Measurements from ENCODE around the gene CHD9NB.
A peak's percentile ranks its signal among the peaks of the same experiment; 100 is the strongest.

CHD9NB gene

GRCh38 chr16:53064081-53064578, 11.4 kb upstream of the CHD9NB start:
- H3K27ac ChIP-seq (ENCODE audit: extremely low read depth, low read depth, low read length), result no peak overlapping the region
- H3K36me3 ChIP-seq (ENCODE audit: control insufficient read depth in 2 of 2, insufficient read depth in 1 of 2, low read length in 2 of 2), result peaks cover 0 to 6% of the 10 kb centered on the region in 2 experiments; a peak in 2 of 3 replicates
- no peaks in the 10 kb centered on the region for H3K4me1 ChIP-seq (ENCODE audit: control insufficient read depth, insufficient read depth, low read length)
- TF ChIP-seq ZNF521 (tag by site-specific recombination; IDR thresholded peaks at IDR 0.05), result no peak
- no peak for TF ChIP-seq ZNF2 (tag by site-specific recombination; IDR thresholded peaks at IDR 0.05)
- no peak for TF ChIP-seq HOXD13 (CRISPR knock-in tag; IDR thresholded peaks at IDR 0.05; ENCODE audit: borderline replicate concordance)
- no peak for TF ChIP-seq ZNF404 (tag by site-specific recombination; IDR thresholded peaks at IDR 0.05)
- no peak for TF ChIP-seq MEIS1 (CRISPR knock-in tag; IDR thresholded peaks at IDR 0.05; ENCODE audit: borderline replicate concordance)
- no peak for TF ChIP-seq ZNF214 (tag by site-specific recombination; IDR thresholded peaks at IDR 0.05; ENCODE audit: borderline replicate concordance)
- TF ChIP-seq ZNF639 (tag by site-specific recombination; IDR thresholded peaks at IDR 0.05), result no peak
- no peak for TF ChIP-seq ZNF791 (tag by site-specific recombination; IDR thresholded peaks at IDR 0.05)
- no peak for TF ChIP-seq ZNF585B (tag by site-specific recombination; IDR thresholded peaks at IDR 0.05)
- POLR2A ChIA-PET, result no interaction called here
- CTCF ChIA-PET, result no interaction called here
- no peak overlapping the region for H3K4me3 ChIP-seq (ENCODE audit: low read depth, low read length)
- no peaks in the 10 kb centered on the region for H3K9me3 ChIP-seq (ENCODE audit: control insufficient read depth, insufficient read depth, low read depth, low read length)

DNA sequence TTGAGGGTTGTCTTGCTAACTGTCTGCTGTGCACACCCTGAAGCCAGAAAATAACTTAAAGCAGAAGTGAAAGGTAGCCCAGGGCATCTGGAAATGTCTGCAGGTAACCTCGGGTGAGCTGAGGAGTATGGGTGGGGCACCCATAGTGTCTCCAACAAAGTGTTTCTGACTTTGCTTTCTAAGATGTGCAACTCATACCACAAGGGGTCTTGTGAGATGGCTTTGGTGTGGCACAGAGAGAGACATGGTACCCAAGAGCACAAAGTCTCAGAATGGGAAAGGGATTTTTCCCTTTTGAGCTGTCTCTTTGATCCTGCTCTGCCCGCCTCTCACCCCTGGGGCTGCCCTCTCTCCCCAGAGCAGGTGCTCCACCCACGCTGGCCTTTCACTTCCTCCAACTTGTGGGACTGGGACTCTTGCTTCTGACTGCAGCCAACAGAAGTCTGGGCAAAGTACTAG, 9.0 kb upstream of the CHD9NB start:
- Histone ChIP-seq H3K9me3 (ENCODE audit: control insufficient read depth, insufficient read depth, low read depth, low read length) (no peaks in the 10 kb centered on the region), H3K27ac (ENCODE audit: extremely low read depth, low read depth, low read length) (no peak overlapping the region), H3K4me1 (ENCODE audit: control insufficient read depth, insufficient read depth, low read length) (no peaks in the 10 kb centered on the region), H3K36me3 (ENCODE audit: control insufficient read depth in 2 of 2, insufficient read depth in 1 of 2, low read length in 2 of 2) (no peaks in the 10 kb centered on the region; a peak in 1 of 3 replicates), H3K4me3 (ENCODE audit: low read depth, low read length) (no peak overlapping the region)
- ChIA-PET POLR2A (no interaction called here), CTCF (no interaction called here)
- no peak for TF ChIP-seq ZNF585B (tag by site-specific recombination; IDR thresholded peaks at IDR 0.05)
- peak; percentile 48; the same call in 1 of the 2 replicates for TF ChIP-seq EGR2 (tag by site-specific recombination; IDR thresholded peaks at IDR 0.05; ENCODE audit: low read depth)
- TF ChIP-seq ZFHX2 (tag by site-specific recombination; conservative IDR thresholded peaks at IDR 0.05), result peak; percentile 37; the same call in 1 of the 2 replicates
- no peak for TF ChIP-seq ZNF544 (tag by site-specific recombination; IDR thresholded peaks at IDR 0.05)
- no peak for TF ChIP-seq ZNF768 (tag by site-specific recombination; IDR thresholded peaks at IDR 0.05)

- Histone ChIP-seq H3K4me3 (ENCODE audit: low read depth, low read length) (no peak overlapping the region), H3K4me1 (ENCODE audit: control insufficient read depth, insufficient read depth, low read length) (no peaks in the 10 kb centered on the region)
Measured at GRCh38 chr16:53061256-53061655, 8.6 kb upstream of the CHD9NB start.

More at GRCh38 chr16:53061256-53061655, 8.6 kb upstream of the CHD9NB start:
- H3K9me3 ChIP-seq (ENCODE audit: control insufficient read depth, insufficient read depth, low read depth, low read length), result no peaks in the 10 kb centered on the region
- no peaks in the 10 kb centered on the region; a peak in 1 of 3 replicates for H3K36me3 ChIP-seq (ENCODE audit: control insufficient read depth in 2 of 2, insufficient read depth in 1 of 2, low read length in 2 of 2)
- no peak for TF ChIP-seq ZNF266 (tag by site-specific recombination; IDR thresholded peaks at IDR 0.05; ENCODE audit: low read depth)
- TF ChIP-seq, protein P1, sequence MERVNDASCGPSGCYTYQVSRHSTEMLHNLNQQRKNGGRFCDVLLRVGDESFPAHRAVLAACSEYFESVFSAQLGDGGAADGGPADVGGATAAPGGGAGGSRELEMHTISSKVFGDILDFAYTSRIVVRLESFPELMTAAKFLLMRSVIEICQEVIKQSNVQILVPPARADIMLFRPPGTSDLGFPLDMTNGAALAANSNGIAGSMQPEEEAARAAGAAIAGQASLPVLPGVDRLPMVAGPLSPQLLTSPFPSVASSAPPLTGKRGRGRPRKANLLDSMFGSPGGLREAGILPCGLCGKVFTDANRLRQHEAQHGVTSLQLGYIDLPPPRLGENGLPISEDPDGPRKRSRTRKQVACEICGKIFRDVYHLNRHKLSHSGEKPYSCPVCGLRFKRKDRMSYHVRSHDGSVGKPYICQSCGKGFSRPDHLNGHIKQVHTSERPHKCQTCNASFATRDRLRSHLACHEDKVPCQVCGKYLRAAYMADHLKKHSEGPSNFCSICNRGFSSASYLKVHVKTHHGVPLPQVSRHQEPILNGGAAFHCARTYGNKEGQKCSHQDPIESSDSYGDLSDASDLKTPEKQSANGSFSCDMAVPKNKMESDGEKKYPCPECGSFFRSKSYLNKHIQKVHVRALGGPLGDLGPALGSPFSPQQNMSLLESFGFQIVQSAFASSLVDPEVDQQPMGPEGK (tag by site-specific recombination; IDR thresholded peaks at IDR 0.05), result no peak
- no peak for TF ChIP-seq ZNF302 (tag by site-specific recombination; IDR thresholded peaks at IDR 0.05; ENCODE audit: low read depth)
- TF ChIP-seq BCL11A (tag by site-specific recombination; IDR thresholded peaks at IDR 0.05; ENCODE audit: low read depth), result no peak
- no peak for TF ChIP-seq HOXC10 (CRISPR knock-in tag; IDR thresholded peaks at IDR 0.05)
- TF ChIP-seq ZNF624 (tag by site-specific recombination; IDR thresholded peaks at IDR 0.05), result no peak
- TF ChIP-seq ZNF560 (tag by site-specific recombination; IDR thresholded peaks at IDR 0.05; ENCODE audit: borderline replicate concordance), result no peak
- no peak for TF ChIP-seq ZNF18 (tag by site-specific recombination; IDR thresholded peaks at IDR 0.05)
- TF ChIP-seq FEZF1 (tag by site-specific recombination; IDR thresholded peaks at IDR 0.05), result no peak
- TF ChIP-seq ZNF292 (tag by site-specific recombination; IDR thresholded peaks at IDR 0.05; ENCODE audit: borderline replicate concordance, low read depth), result no peak
- no peak for TF ChIP-seq ZNF112 (tag by site-specific recombination; IDR thresholded peaks at IDR 0.05)
- TF ChIP-seq KLF16 (tag by site-specific recombination; IDR thresholded peaks at IDR 0.05), result no peak
- TF ChIP-seq ZNF510 (tag by site-specific recombination; IDR thresholded peaks at IDR 0.05; ENCODE audit: insufficient replicate concordance), result no peak
- CTCF ChIA-PET, result no interaction called here
- POLR2A ChIA-PET, result no interaction called here
- no peak overlapping the region for H3K27ac ChIP-seq (ENCODE audit: extremely low read depth, low read depth, low read length)

Data from HEK293 (cell line).